ENCODE measurements around the gene ARHGEF11.
"Not testable (repeated sequence)": the region's sequence is repeated elsewhere in the genome, so short reads cannot be mapped to it uniquely, and the experiment has no call there.

ARHGEF11 gene

DNA sequence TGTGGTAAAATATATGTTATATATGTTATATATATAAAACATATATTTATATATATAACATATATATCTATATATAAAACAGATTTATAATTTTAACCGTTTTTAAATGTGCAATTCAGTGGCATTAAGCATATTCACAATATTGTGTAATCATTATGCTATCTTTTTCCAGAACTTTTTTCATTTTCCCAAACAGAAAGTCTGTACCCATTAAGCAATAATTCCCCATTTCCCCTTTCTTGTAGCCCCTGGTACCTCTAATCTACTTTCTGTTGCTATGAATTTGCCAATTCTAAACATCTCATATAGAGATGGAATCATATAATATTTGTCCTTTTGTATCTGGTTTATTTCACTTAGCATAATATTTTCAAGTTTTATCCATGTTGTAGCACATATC lies 10.7 kb upstream of the ARHGEF11 start:
- Histone ChIP-seq H3K23ac (ENCODE audit: low read depth, low read length, poor library complexity) (no peak overlapping the region), H3K27ac (replicated peaks; ENCODE audit: low read length) (no peak overlapping the region), H3K4me3 (ENCODE audit: low read length in 2 of 2) (no peak overlapping the region), H2BK12ac (ENCODE audit: low read length) (no peak overlapping the region), H3K79me1 (ENCODE audit: low read depth, low read length) (no peaks in the 10 kb centered on the region), H3K9ac (ENCODE audit: low read depth, low read length, poor library complexity) (no peak overlapping the region), H3K4ac (ENCODE audit: low read length) (no peak overlapping the region), H2AFZ (ENCODE audit: low read length) (no peak overlapping the region), H2AK5ac (ENCODE audit: low read depth, low read length) (no peak overlapping the region), H2BK5ac (ENCODE audit: low read length) (no peak overlapping the region), H3K4me2 (ENCODE audit: insufficient read depth, low read length, poor library complexity, severe bottlenecking) (no peak overlapping the region), H3K18ac (ENCODE audit: low read length) (no peak overlapping the region), H3K36me3 (replicated peaks in 1 of 2; ENCODE audit: control insufficient read depth in 2 of 2, insufficient read depth in 2 of 2, low read length in 2 of 2) (no peaks in the 10 kb centered on the region), H3K4me1 (ENCODE audit: control insufficient read depth in 2 of 2, insufficient read depth in 1 of 2, low read depth in 1 of 2, low read length in 2 of 2) (no peaks in the 10 kb centered on the region), H2BK15ac (ENCODE audit: low read length) (no peak overlapping the region), H2BK120ac (ENCODE audit: low read depth, low read length) (no peak overlapping the region), H3K27me3 (ENCODE audit: control insufficient read depth in 3 of 3, insufficient read depth in 3 of 3, low read depth in 1 of 3, low read length in 3 of 3) (peaks cover 0 to 9% (median 0%) of the 10 kb centered on the region in 3 experiments), H4K8ac (ENCODE audit: low read depth, low read length) (no peak overlapping the region), H3K9me3 (replicated peaks in 1 of 2; ENCODE audit: control insufficient read depth in 2 of 2, insufficient read depth in 1 of 2, low read depth in 1 of 2, low read length in 2 of 2) (peaks cover 2 to 8% of the 10 kb centered on the region in 2 donors), H3K14ac (ENCODE audit: low read length) (no peak overlapping the region), H4K91ac (ENCODE audit: low read depth, low read length, poor library complexity) (no peak overlapping the region)
- no CpG with 5 or more reads among the region's 1 CpG for WGBS, 2 donors (ENCODE audit: extremely low coverage in 2 of 2, insufficient read length in 2 of 2, insufficient replicate concordance in 1 of 2)
- no peak for DNase-seq (ENCODE audit: low spot score)

GRCh38 chr1:157055729-157056128 lies 10.2 kb upstream of the ARHGEF11 start:
- not testable (repeated sequence) for H4K91ac ChIP-seq (ENCODE audit: low read depth, low read length, poor library complexity); H3K4me1 ChIP-seq (ENCODE audit: control insufficient read depth in 2 of 2, insufficient read depth in 1 of 2, low read depth in 1 of 2, low read length in 2 of 2); H3K27me3 ChIP-seq (ENCODE audit: control insufficient read depth in 3 of 3, insufficient read depth in 3 of 3, low read depth in 1 of 3, low read length in 3 of 3); H2BK12ac ChIP-seq (ENCODE audit: low read length); H3K79me1 ChIP-seq (ENCODE audit: low read depth, low read length); H3K36me3 ChIP-seq (replicated peaks in 1 of 2; ENCODE audit: control insufficient read depth in 2 of 2, insufficient read depth in 2 of 2, low read length in 2 of 2); H2BK15ac ChIP-seq (ENCODE audit: low read length); H3K9me3 ChIP-seq (replicated peaks in 1 of 2; ENCODE audit: control insufficient read depth in 2 of 2, insufficient read depth in 1 of 2, low read depth in 1 of 2, low read length in 2 of 2); H3K9ac ChIP-seq (ENCODE audit: low read depth, low read length, poor library complexity); H2BK120ac ChIP-seq (ENCODE audit: low read depth, low read length); H3K4me2 ChIP-seq (ENCODE audit: insufficient read depth, low read length, poor library complexity, severe bottlenecking); H3K27ac ChIP-seq (replicated peaks; ENCODE audit: low read length); H3K23ac ChIP-seq (ENCODE audit: low read depth, low read length, poor library complexity); H3K4ac ChIP-seq (ENCODE audit: low read length); H2AK5ac ChIP-seq (ENCODE audit: low read depth, low read length); DNase-seq (ENCODE audit: low spot score); H3K4me3 ChIP-seq (ENCODE audit: low read length in 2 of 2); H2AFZ ChIP-seq (ENCODE audit: low read length); H3K18ac ChIP-seq (ENCODE audit: low read length); H2BK5ac ChIP-seq (ENCODE audit: low read length); H4K8ac ChIP-seq (ENCODE audit: low read depth, low read length); H3K14ac ChIP-seq (ENCODE audit: low read length)
- WGBS, 2 donors (ENCODE audit: extremely low coverage in 2 of 2, insufficient read length in 2 of 2, insufficient replicate concordance in 1 of 2), result no CpG with 5 or more reads among the region's 5 CpGs

DNA sequence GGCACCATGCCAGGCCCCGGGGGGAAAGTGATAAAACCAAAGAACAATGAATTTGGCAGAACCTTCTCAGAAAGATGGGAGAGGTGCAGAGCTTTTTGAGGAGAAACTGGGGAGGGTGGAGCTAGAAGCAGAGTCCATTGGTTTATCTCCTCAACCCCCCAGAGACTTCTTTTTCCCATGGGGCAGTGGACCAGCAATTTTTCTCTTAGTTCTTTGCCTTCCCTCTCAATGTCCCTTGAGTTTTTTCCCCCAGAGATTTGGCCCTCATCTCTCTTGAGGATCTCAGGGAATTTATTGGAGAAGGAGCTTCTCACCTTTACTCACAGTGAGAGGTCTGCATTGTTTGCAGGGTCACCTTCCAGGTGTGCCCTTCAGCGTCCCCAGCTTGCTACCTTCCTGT lies 5.3 kb upstream of the ARHGEF11 start:
- Histone ChIP-seq H4K8ac (ENCODE audit: low read depth, low read length) (no peak overlapping the region), H3K4me1 (ENCODE audit: control insufficient read depth in 2 of 2, insufficient read depth in 1 of 2, low read depth in 1 of 2, low read length in 2 of 2) (no peaks in the 10 kb centered on the region), H2BK5ac (ENCODE audit: low read length) (no peak overlapping the region), H3K27me3 (ENCODE audit: control insufficient read depth in 3 of 3, insufficient read depth in 3 of 3, low read depth in 1 of 3, low read length in 3 of 3) (peaks cover 0 to 17% (median 0%) of the 10 kb centered on the region in 3 experiments), H3K14ac (ENCODE audit: low read length) (no peak overlapping the region), H3K4me3 (ENCODE audit: low read length in 2 of 2) (no peak overlapping the region), H3K9me3 (replicated peaks in 1 of 2; ENCODE audit: control insufficient read depth in 2 of 2, insufficient read depth in 1 of 2, low read depth in 1 of 2, low read length in 2 of 2) (peaks cover 2 to 4% of the 10 kb centered on the region in 2 donors), H3K36me3 (replicated peaks in 1 of 2; ENCODE audit: control insufficient read depth in 2 of 2, insufficient read depth in 2 of 2, low read length in 2 of 2) (no peaks in the 10 kb centered on the region), H3K9ac (ENCODE audit: low read depth, low read length, poor library complexity) (no peak overlapping the region), H3K4ac (ENCODE audit: low read length) (no peak overlapping the region), H3K27ac (replicated peaks; ENCODE audit: low read length) (no peak overlapping the region), H2BK15ac (ENCODE audit: low read length) (no peak overlapping the region), H3K79me1 (ENCODE audit: low read depth, low read length) (no peaks in the 10 kb centered on the region), H2BK120ac (ENCODE audit: low read depth, low read length) (no peak overlapping the region), H2AFZ (ENCODE audit: low read length) (no peak overlapping the region), H3K18ac (ENCODE audit: low read length) (no peak overlapping the region), H4K91ac (ENCODE audit: low read depth, low read length, poor library complexity) (no peak overlapping the region), H3K23ac (ENCODE audit: low read depth, low read length, poor library complexity) (no peak overlapping the region), H2AK5ac (ENCODE audit: low read depth, low read length) (no peak overlapping the region), H3K4me2 (ENCODE audit: insufficient read depth, low read length, poor library complexity, severe bottlenecking) (no peak overlapping the region), H2BK12ac (ENCODE audit: low read length) (no peak overlapping the region)
- no CpG with 5 or more reads among the region's 2 CpGs for WGBS, 2 donors (ENCODE audit: extremely low coverage in 2 of 2, insufficient read length in 2 of 2, insufficient replicate concordance in 1 of 2)
- no peak for DNase-seq (ENCODE audit: low spot score)

DNA sequence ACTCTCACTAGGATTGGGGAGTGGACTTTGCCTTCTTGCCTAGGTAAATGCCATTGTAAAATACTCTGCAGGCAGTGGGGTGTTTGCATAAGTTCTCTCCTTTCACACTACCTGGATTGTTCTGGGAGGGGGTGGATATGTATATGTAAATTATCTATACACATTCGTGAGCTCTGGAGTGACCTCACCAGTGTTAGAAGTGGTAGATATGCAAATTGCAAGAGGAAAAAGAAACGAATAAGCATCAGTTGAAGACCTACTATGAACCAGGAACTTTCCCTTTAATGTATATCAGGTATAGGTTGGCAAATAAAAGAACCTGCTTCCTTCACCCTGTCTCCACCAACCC lies 1.5 kb upstream of the ARHGEF11 start:
- WGBS, 2 donors (ENCODE audit: extremely low coverage in 2 of 2, insufficient read length in 2 of 2, insufficient replicate concordance in 1 of 2), result no CpG with 5 or more reads among the region's 2 CpGs
- Histone ChIP-seq H3K27ac (replicated peaks; ENCODE audit: low read length) (no peak overlapping the region), H2AFZ (ENCODE audit: low read length) (no peak overlapping the region), H3K9me3 (replicated peaks in 1 of 2; ENCODE audit: control insufficient read depth in 2 of 2, insufficient read depth in 1 of 2, low read depth in 1 of 2, low read length in 2 of 2) (peaks cover 2 to 3% of the 10 kb centered on the region in 2 donors), H3K4ac (ENCODE audit: low read length) (no peak overlapping the region), H2BK15ac (ENCODE audit: low read length) (no peak overlapping the region), H3K18ac (ENCODE audit: low read length) (no peak overlapping the region), H4K91ac (ENCODE audit: low read depth, low read length, poor library complexity) (no peak overlapping the region), H2BK12ac (ENCODE audit: low read length) (no peak overlapping the region), H3K9ac (ENCODE audit: low read depth, low read length, poor library complexity) (no peak overlapping the region), H2BK120ac (ENCODE audit: low read depth, low read length) (no peak overlapping the region), H4K8ac (ENCODE audit: low read depth, low read length) (no peak overlapping the region), H3K4me3 (ENCODE audit: low read length in 2 of 2) (no peak overlapping the region), H3K23ac (ENCODE audit: low read depth, low read length, poor library complexity) (no peak overlapping the region), H3K79me1 (ENCODE audit: low read depth, low read length) (peaks cover 2% of the 10 kb centered on the region), H2AK5ac (ENCODE audit: low read depth, low read length) (no peak overlapping the region), H3K4me1 (ENCODE audit: control insufficient read depth in 2 of 2, insufficient read depth in 1 of 2, low read depth in 1 of 2, low read length in 2 of 2) (peaks cover 11 to 13% of the 10 kb centered on the region in 2 donors), H3K27me3 (ENCODE audit: control insufficient read depth in 3 of 3, insufficient read depth in 3 of 3, low read depth in 1 of 3, low read length in 3 of 3) (peaks cover 0 to 15% (median 0%) of the 10 kb centered on the region in 3 experiments), H3K36me3 (replicated peaks in 1 of 2; ENCODE audit: control insufficient read depth in 2 of 2, insufficient read depth in 2 of 2, low read length in 2 of 2) (peaks cover 0 to 9% of the 10 kb centered on the region in 2 donors), H3K14ac (ENCODE audit: low read length) (no peak overlapping the region), H3K4me2 (ENCODE audit: insufficient read depth, low read length, poor library complexity, severe bottlenecking) (no peak overlapping the region), H2BK5ac (ENCODE audit: low read length) (no peak overlapping the region)
- no peak for DNase-seq (ENCODE audit: low spot score)

All from neuronal stem cell (in vitro differentiated cells).